HEK293 (cell line): Measurements from ENCODE around the gene NDRG4.

Experiments used
- BCL6B ChIP-seq: fragments of 450-650 bp; formaldehyde crosslinking; IDR thresholded peaks from 2 replicates; pipeline ENCODE4 v1.5.1; 2017; ENCODE audit warnings: missing biosample characterization, missing genetic modification characterization
- GLIS2 ChIP-seq: fragments of 450-650 bp; formaldehyde crosslinking; IDR thresholded peaks from 2 replicates; pipeline ENCODE4 v1.5.1; 2016; ENCODE audit warnings: missing biosample characterization, missing genetic modification characterization
- HOXC10 ChIP-seq: sonication (generic); formaldehyde crosslinking; IDR thresholded peaks from 2 replicates; pipeline ENCODE4 v1.8.1; 2023; ENCODE audit warnings: mild to moderate bottlenecking, missing genetic modification reagents
- IKZF3 ChIP-seq: fragments of 450-650 bp; IDR thresholded peaks from 2 replicates; pipeline ENCODE4 v1.5.0; 2018; ENCODE audit warnings: missing biosample characterization, mild to moderate bottlenecking, missing genetic modification characterization, moderate library complexity
- KLF9 ChIP-seq: fragments of 450-650 bp; formaldehyde crosslinking; IDR thresholded peaks from 2 replicates; pipeline ENCODE4 v1.5.1; 2016; ENCODE audit warnings: missing biosample characterization, missing genetic modification characterization, low read depth
- MYNN ChIP-seq: fragments of 450-650 bp; formaldehyde crosslinking; IDR thresholded peaks from 2 replicates; pipeline ENCODE4 v1.5.1; 2016; ENCODE audit warnings: missing biosample characterization, missing genetic modification characterization, borderline replicate concordance
- PATZ1 ChIP-seq: fragments of 450-650 bp; formaldehyde crosslinking; IDR thresholded peaks from 2 replicates; pipeline ENCODE4 v1.5.1; 2016; ENCODE audit warnings: missing biosample characterization, missing genetic modification characterization
- SCRT2 ChIP-seq: fragments of 450-650 bp; formaldehyde crosslinking; IDR thresholded peaks from 2 replicates; pipeline ENCODE4 v1.5.1; 2016; ENCODE audit warnings: missing biosample characterization, missing genetic modification characterization
- TRIM28 ChIP-seq: IDR thresholded peaks from 2 replicates; pipeline ENCODE4 v1.6.1; 2011; ENCODE audit warnings: low read length, control low read depth, borderline replicate concordance
- ZBTB49 ChIP-seq: fragments of 450-650 bp; formaldehyde crosslinking; IDR thresholded peaks from 2 replicates; pipeline ENCODE4 v1.5.1; 2016; ENCODE audit warnings: missing biosample characterization, missing genetic modification characterization, low read depth
- ZNF10 ChIP-seq: fragments of 450-650 bp; formaldehyde crosslinking; IDR thresholded peaks from 2 replicates; pipeline ENCODE4 v1.5.1; 2017; ENCODE audit warnings: missing biosample characterization, missing genetic modification characterization
- ZNF121 ChIP-seq: fragments of 450-650 bp; formaldehyde crosslinking; IDR thresholded peaks from 2 replicates; pipeline ENCODE4 v1.5.1; 2016; ENCODE audit warnings: missing biosample characterization, missing genetic modification characterization
- ZNF140 ChIP-seq: fragments of 450-650 bp; formaldehyde crosslinking; IDR thresholded peaks from 2 replicates; pipeline ENCODE4 v1.5.1; 2016; ENCODE audit warnings: missing biosample characterization, missing genetic modification characterization
- ZNF155 ChIP-seq: fragments of 450-650 bp; formaldehyde crosslinking; IDR thresholded peaks from 2 replicates; pipeline ENCODE4 v1.5.1; 2016; ENCODE audit warnings: missing biosample characterization, missing genetic modification characterization
- ZNF223 ChIP-seq: fragments of 450-650 bp; formaldehyde crosslinking; IDR thresholded peaks from 2 replicates; pipeline ENCODE4 v1.5.1; 2016; ENCODE audit warnings: missing biosample characterization, missing genetic modification characterization
- ZNF280C ChIP-seq: fragments of 450-650 bp; formaldehyde crosslinking; IDR thresholded peaks from 2 replicates; pipeline ENCODE4 v1.5.1; 2016; ENCODE audit warnings: missing biosample characterization, missing genetic modification characterization
- ZNF426 ChIP-seq: fragments of 450-650 bp; formaldehyde crosslinking; IDR thresholded peaks from 2 replicates; pipeline ENCODE4 v1.5.1; 2017; ENCODE audit warnings: missing biosample characterization, missing genetic modification characterization, mild to moderate bottlenecking, inconsistent platforms, moderate library complexity
- ZNF473 ChIP-seq: fragments of 450-650 bp; formaldehyde crosslinking; IDR thresholded peaks from 2 replicates; pipeline ENCODE4 v1.5.1; 2017; ENCODE audit warnings: missing biosample characterization, missing genetic modification characterization
- ZNF600 ChIP-seq: fragments of 450-650 bp; formaldehyde crosslinking; IDR thresholded peaks from 2 replicates; pipeline ENCODE4 v1.5.1; 2016; ENCODE audit warnings: missing biosample characterization, missing genetic modification characterization
- ZNF624 ChIP-seq: fragments of 450-650 bp; formaldehyde crosslinking; IDR thresholded peaks from 2 replicates; pipeline ENCODE4 v1.5.1; 2017; ENCODE audit warnings: missing biosample characterization, missing genetic modification characterization
- ZNF654 ChIP-seq: fragments of 450-650 bp; formaldehyde crosslinking; IDR thresholded peaks from 2 replicates; pipeline ENCODE4 v1.5.1; 2016; ENCODE audit warnings: low read depth, missing biosample characterization, missing genetic modification characterization
- ZNF660 ChIP-seq: fragments of 450-650 bp; IDR thresholded peaks from 2 replicates; pipeline ENCODE4 v1.5.1; 2018; ENCODE audit warnings: missing biosample characterization, mild to moderate bottlenecking, missing genetic modification characterization
- ZNF692 ChIP-seq: fragments of 450-650 bp; formaldehyde crosslinking; IDR thresholded peaks from 2 replicates; pipeline ENCODE4 v1.5.1; 2016; ENCODE audit warnings: missing biosample characterization, missing genetic modification characterization
- ZNF701 ChIP-seq: fragments of 450-650 bp; formaldehyde crosslinking; IDR thresholded peaks from 2 replicates; pipeline ENCODE4 v1.5.1; 2016; ENCODE audit warnings: missing biosample characterization, missing genetic modification characterization
- ZSCAN5A ChIP-seq: fragments of 450-650 bp; formaldehyde crosslinking; IDR thresholded peaks from 2 replicates; pipeline ENCODE4 v1.5.1; 2016; ENCODE audit warnings: missing biosample characterization, missing genetic modification characterization
- ZXDB ChIP-seq: fragments of 450-650 bp; formaldehyde crosslinking; IDR thresholded peaks from 2 replicates; pipeline ENCODE4 v1.5.1; 2016; ENCODE audit warnings: missing biosample characterization, missing genetic modification characterization
- TF ChIP-seq, protein P1 (sequence below): fragments of 450-650 bp; formaldehyde crosslinking; IDR thresholded peaks from 2 replicates; pipeline ENCODE4 v1.5.1; 2017; ENCODE audit warnings: missing biosample characterization, missing genetic modification characterization

Gene NDRG4

DNA sequence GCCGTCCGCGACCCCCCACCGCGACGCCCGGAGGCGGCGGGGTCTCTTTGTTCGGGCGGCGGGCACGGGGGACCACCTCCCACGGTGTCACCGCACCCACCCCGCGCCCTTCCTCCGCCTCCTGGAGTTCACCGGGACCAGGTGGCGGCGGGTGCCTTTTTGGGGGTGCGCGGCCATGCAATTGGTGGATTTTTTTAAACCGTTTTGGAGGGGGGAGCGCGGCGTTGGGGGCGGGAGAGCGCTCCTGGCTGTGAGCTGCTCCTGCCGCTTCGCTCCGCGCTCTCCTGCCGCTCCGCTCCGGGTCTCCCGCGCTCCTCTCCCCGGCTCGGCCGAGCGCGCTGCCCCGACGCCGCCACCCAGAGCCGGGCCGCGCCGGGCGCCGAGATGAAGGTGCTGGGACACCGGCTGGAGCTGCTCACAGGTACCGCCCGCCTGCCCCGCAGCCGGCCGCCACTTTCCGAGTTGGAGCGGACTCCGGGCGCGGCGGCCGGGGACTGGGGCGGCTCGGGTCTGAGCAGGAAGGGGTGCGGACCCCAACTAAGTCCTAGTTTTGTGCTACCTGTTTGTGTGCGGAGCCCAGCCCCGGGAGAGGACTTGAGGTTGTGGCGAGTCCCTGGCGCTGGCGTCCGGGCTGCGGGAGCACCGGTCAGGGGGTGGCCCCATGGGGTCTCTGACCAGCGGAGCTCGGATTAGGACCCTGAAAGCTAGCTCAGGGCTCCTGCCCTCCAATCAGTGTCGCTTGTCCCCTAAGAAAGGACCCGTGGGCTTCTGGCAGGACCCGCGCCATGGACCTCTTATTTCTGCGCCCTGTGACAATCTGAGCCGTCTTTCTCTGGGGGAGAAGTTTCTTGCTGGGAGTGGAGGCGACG lies 35.7 kb upstream of the NDRG4 start (continued):
- TF ChIP-seq IKZF3 (tag by site-specific recombination) (no peak), ZNF624 (tag by site-specific recombination) (no peak), ZNF654 (tag by site-specific recombination) (no peak), ZXDB (tag by site-specific recombination) (no peak), ZNF223 (no peak), GLIS2 (tag by site-specific recombination) (peak; percentile 93), ZNF600 (no peak), ZNF121 (no peak), ZNF692 (tag by site-specific recombination) (no peak), MYNN (tag by site-specific recombination) (no peak), ZNF155 (no peak), PATZ1 (tag by site-specific recombination) (peak; percentile 78), ZNF10 (tag by site-specific recombination) (0 out of 2 replicates have a peak, but pooled peaks have one; percentile 13), ZNF140 (tag by site-specific recombination) (no peak), ZNF701 (tag by site-specific recombination) (no peak), KLF9 (tag by site-specific recombination) (no peak), TRIM28 (no peak), ZNF473 (tag by site-specific recombination) (no peak), ZNF426 (no peak), HOXC10 (CRISPR knock-in tag) (no peak), ZBTB49 (tag by site-specific recombination) (no peak), ZNF280C (tag by site-specific recombination) (no peak), ZSCAN5A (tag by site-specific recombination) (no peak), SCRT2 (tag by site-specific recombination) (no peak), ZNF660 (tag by site-specific recombination) (0 out of 2 replicates have a peak, but pooled peaks have one; percentile 56), BCL6B (tag by site-specific recombination) (no peak)
- TF ChIP-seq, protein P1, sequence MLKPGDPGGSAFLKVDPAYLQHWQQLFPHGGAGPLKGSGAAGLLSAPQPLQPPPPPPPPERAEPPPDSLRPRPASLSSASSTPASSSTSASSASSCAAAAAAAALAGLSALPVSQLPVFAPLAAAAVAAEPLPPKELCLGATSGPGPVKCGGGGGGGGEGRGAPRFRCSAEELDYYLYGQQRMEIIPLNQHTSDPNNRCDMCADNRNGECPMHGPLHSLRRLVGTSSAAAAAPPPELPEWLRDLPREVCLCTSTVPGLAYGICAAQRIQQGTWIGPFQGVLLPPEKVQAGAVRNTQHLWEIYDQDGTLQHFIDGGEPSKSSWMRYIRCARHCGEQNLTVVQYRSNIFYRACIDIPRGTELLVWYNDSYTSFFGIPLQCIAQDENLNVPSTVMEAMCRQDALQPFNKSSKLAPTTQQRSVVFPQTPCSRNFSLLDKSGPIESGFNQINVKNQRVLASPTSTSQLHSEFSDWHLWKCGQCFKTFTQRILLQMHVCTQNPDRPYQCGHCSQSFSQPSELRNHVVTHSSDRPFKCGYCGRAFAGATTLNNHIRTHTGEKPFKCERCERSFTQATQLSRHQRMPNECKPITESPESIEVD (tag by site-specific recombination): no peak
